Uterus (tissue), 2 donors: Measurements from ENCODE around the gene NCAM1.

ENCODE experiments used
- POLR2A ChIP-seq, 2 donors: fragments of 450-650 bp; IDR thresholded peaks; one replicate each; pipeline ENCODE4 v1.6.1; 2016; ENCODE audit warnings: antibody characterized with exemption in 2 of 2, mild to moderate bottlenecking in 1 of 2, moderate library complexity in 1 of 2
- TF ChIP-seq, protein P1 (sequence below), 4 experiments: fragments of 200-600 bp in 2 of 4; fragments of 450-650 bp in 2 of 4; sonication (generic) in 2 of 4; IDR thresholded peaks; one replicate each; pipeline ENCODE4 v1.5.1; 2016 to 2019; ENCODE audit warnings: antibody characterized with exemption in 4 of 4, mild to moderate bottlenecking in 2 of 4, moderate library complexity in 1 of 4

DNA sequence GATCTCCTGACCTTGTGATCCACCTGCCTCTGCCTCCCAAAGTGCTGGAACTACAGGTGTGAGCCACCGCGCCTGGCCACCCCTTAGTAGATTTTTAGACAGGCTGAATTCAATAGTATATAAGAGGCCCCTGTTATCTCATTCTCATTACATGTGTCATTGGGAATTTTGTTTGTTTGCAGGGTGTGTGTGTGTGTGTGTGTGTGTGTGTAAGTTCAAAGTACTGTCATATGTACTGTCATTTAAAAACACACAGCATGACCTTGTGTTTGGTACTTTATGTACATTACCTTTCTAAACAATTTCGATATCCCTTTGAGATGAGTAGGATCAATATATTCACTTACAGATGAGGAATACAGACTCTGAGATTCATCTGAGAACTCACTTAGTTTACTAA, 234.5 kb downstream of the NCAM1 start:
- no peak for TF ChIP-seq POLR2A (IDR thresholded peaks at IDR 0.05)
- TF ChIP-seq, protein P1, sequence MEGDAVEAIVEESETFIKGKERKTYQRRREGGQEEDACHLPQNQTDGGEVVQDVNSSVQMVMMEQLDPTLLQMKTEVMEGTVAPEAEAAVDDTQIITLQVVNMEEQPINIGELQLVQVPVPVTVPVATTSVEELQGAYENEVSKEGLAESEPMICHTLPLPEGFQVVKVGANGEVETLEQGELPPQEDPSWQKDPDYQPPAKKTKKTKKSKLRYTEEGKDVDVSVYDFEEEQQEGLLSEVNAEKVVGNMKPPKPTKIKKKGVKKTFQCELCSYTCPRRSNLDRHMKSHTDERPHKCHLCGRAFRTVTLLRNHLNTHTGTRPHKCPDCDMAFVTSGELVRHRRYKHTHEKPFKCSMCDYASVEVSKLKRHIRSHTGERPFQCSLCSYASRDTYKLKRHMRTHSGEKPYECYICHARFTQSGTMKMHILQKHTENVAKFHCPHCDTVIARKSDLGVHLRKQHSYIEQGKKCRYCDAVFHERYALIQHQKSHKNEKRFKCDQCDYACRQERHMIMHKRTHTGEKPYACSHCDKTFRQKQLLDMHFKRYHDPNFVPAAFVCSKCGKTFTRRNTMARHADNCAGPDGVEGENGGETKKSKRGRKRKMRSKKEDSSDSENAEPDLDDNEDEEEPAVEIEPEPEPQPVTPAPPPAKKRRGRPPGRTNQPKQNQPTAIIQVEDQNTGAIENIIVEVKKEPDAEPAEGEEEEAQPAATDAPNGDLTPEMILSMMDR (IDR thresholded peaks at IDR 0.05): no peak
